ENCODE data around the gene MGAT3. TPM values are rescaled to one million over a fixed set of nuclear protein-coding genes. Genes with fewer than 3 reads are reported as not detected.

The MGAT3 gene
- total and polyA plus RNA-seq, 9 of the 15 experiments (the other 6 are each of a cell fraction or from before 2014, with no cell fraction given) = 0.10 to 11.5 (median 4.6) TPM

DNA sequence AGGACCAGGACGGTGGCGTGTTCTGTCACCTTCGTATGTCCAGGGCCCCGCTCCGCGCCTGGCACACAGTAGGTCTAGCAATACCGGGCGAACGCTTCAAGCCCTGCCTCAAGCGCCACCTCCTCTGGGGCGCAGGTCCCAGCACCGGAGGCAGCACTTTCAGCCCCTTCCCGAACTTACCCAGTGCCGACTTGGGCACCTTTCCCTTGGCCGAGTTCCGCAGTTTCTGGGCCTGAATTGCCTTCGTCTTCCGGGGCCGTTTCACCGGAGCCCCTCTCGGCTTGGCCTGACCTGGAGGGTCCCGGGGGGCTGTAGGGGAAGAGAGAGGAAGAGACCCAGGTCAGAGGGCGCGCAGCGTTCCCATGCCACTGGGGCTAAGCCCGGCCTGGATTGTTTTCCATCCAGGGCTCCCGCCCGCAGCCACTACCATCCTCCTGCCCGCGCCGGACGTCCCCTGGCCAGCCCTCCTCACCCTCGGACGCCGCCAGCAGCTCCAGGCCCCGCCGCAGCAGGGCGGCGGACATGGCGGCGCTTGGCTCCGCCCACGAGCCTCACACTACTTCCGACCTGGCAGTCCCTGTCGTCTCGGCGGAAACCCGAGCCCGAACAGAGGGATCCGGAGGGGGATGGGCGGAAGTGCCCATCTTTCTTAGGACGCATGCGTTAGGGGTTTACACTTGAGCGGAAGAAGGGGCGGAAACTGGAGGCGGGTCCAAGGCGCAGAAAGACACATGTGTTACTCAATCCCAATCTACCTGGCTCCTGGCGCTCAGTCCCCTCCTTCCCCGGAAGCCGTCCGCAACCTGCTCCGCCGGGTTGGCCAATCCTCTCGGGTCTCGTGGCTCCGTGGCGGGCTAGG is 75.6 kb downstream of the MGAT3 start, which contains the start of gene RPS19BP1 (continued):
- TF ChIP-seq PATZ1 (CRISPR knock-in tag; IDR thresholded peaks at IDR 0.05; ENCODE audit: borderline replicate concordance) = no peak
- no peak for TF ChIP-seq CHD2 (IDR thresholded peaks at IDR 0.05; ENCODE audit: low read depth, low read length)
- TF ChIP-seq BCL6 (CRISPR knock-in tag; IDR thresholded peaks at IDR 0.05) = no peak
- TF ChIP-seq ASH1L (IDR thresholded peaks at IDR 0.05; ENCODE audit: borderline replicate concordance, low read depth, partially characterized antibody) = no peak
- no peak for TF ChIP-seq NCOA4 (IDR thresholded peaks at IDR 0.05; ENCODE audit: partially characterized antibody)
- TF ChIP-seq NBN (IDR thresholded peaks at IDR 0.05; ENCODE audit: low read depth) = no peak; the same call in 1 of the 2 replicates
- TF ChIP-seq NR2C2 (CRISPR knock-in tag; IDR thresholded peaks at IDR 0.05) = no peak
- TF ChIP-seq NR2C2 (tag; IDR thresholded peaks at IDR 0.05) = peak; percentile 85
- TF ChIP-seq MLX (CRISPR knock-in tag; conservative IDR thresholded peaks at IDR 0.05) = no peak
- no peak for TF ChIP-seq SMARCE1 (IDR thresholded peaks at IDR 0.05)
- TF ChIP-seq ZNF561 (CRISPR knock-in tag; conservative IDR thresholded peaks at IDR 0.05) = no peak
- peak; percentile 97; the same call in 1 of the 2 replicates for TF ChIP-seq PHF8 (IDR thresholded peaks at IDR 0.05; ENCODE audit: borderline replicate concordance, low read length)
- no peak for TF ChIP-seq ZZZ3 (IDR thresholded peaks at IDR 0.05)
- TF ChIP-seq TBP (optimal IDR thresholded peaks at IDR 0.05; ENCODE audit: low read depth, low read length) = peak; percentile 56
- TF ChIP-seq HBP1 (CRISPR knock-in tag; IDR thresholded peaks at IDR 0.05) = no peak
- peak; percentile 98 for TF ChIP-seq PKNOX1 (IDR thresholded peaks at IDR 0.05)
- TF ChIP-seq CCAR2 (IDR thresholded peaks at IDR 0.05; ENCODE audit: low read depth, low read length) = no peak
